Neural progenitor cell (in vitro differentiated cells): ENCODE data around the gene ARFGAP3. TPM values are rescaled to one million over a fixed set of nuclear protein-coding genes. Genes with fewer than 3 reads are reported as not detected.

ENCODE experiments used
- DNase-seq: peaks from one replicate; pipeline ENCODE4 v3.0.0-alpha.2; 2016; ENCODE audit warnings: low spot score
- H2AFZ ChIP-seq: fragments of 200-600 bp; sonication (generic); replicated peaks from 2 replicates; pipeline ENCODE4 v1.6.1; 2016; ENCODE audit warnings: antibody characterized with exemption
- H3F3A ChIP-seq: fragments of 200-600 bp; sonication (generic); 2 replicates; pipeline ENCODE4 v1.6.1; 2016; ENCODE audit warnings: antibody characterized with exemption, low read depth
- H3K27ac ChIP-seq: fragments of 200-600 bp; sonication (generic); 2 replicates; pipeline ENCODE4 v1.5.1; 2016; ENCODE audit warnings: mild to moderate bottlenecking
- H3K27me3 ChIP-seq: fragments of 200-600 bp; sonication (generic); 2 replicates; pipeline ENCODE4 v1.6.1; 2016; ENCODE audit warnings: mild to moderate bottlenecking, moderate library complexity
- H3K36me3 ChIP-seq: fragments of 200-600 bp; sonication (generic); 2 replicates; pipeline ENCODE4 v1.5.1; 2016
- H3K4me1 ChIP-seq: fragments of 200-600 bp; sonication (generic); 2 replicates; pipeline ENCODE4 v1.6.1; 2016; ENCODE audit warnings: mixed run types
- H3K4me2 ChIP-seq: fragments of 200-600 bp; sonication (generic); 2 replicates; pipeline ENCODE4 v1.6.1; 2016
- H3K4me3 ChIP-seq: fragments of 200-600 bp; sonication (generic); 2 replicates; pipeline ENCODE4 v1.5.1; 2016
- H3K79me2 ChIP-seq: fragments of 200-600 bp; sonication (generic); 2 replicates; pipeline ENCODE4 v1.6.1; 2016; ENCODE audit warnings: low read depth
- H3K9ac ChIP-seq: fragments of 200-600 bp; sonication (generic); 2 replicates; pipeline ENCODE4 v1.6.1; 2016
- H3K9me3 ChIP-seq: fragments of 200-600 bp; sonication (generic); 2 replicates; pipeline ENCODE4 v1.5.1; 2016; ENCODE audit warnings: low read depth
- H4K20me1 ChIP-seq: fragments of 200-600 bp; sonication (generic); 2 replicates; pipeline ENCODE4 v1.6.1; 2016; ENCODE audit warnings: low read depth
- H3K27ac Mint-ChIP-seq: 3 replicates; pipeline ENCODE4 v1.8.0; 2021; ENCODE audit warnings: mixed read lengths
- H3K27me3 Mint-ChIP-seq: 2 replicates; pipeline ENCODE4 v1.8.0; 2022; ENCODE audit warnings: low read depth, mild to moderate bottlenecking, inconsistent platforms, moderate library complexity, mixed read lengths; ENCODE audit not compliant: insufficient read depth
- H3K36me3 Mint-ChIP-seq: 3 replicates; pipeline ENCODE4 v1.8.0; 2021; ENCODE audit warnings: mixed read lengths
- H3K4me1 Mint-ChIP-seq: 3 replicates; pipeline ENCODE4 v1.8.0; 2021; ENCODE audit warnings: mixed read lengths
- H3K4me3 Mint-ChIP-seq: 3 replicates; pipeline ENCODE4 v1.8.0; 2021; ENCODE audit warnings: mild to moderate bottlenecking, moderate library complexity, mixed read lengths
- H3K9me3 Mint-ChIP-seq: 3 replicates; pipeline ENCODE4 v1.8.0; 2020; ENCODE audit warnings: mixed read lengths
- EZH2 ChIP-seq: fragments of 200-600 bp; sonication (generic); IDR thresholded peaks from 2 replicates; pipeline ENCODE4 v1.6.1; 2017; ENCODE audit warnings: antibody characterized with exemption, mild to moderate bottlenecking, moderate library complexity
- EZH2phosphoT487 ChIP-seq: fragments of 200-600 bp; sonication (generic); IDR thresholded peaks from 2 replicates; pipeline ENCODE4 v1.6.1; 2017; ENCODE audit warnings: antibody characterized with exemption
- total RNA-seq: library from RNA; depleted of rRNA; stranded (reverse); fragments of >200 nt; gene quantifications from 2 replicates; pipeline ENCODE4 v1.2.3, GENCODE V29; 2015; ENCODE audit warnings: low replicate concordance
- TF ChIP-seq, protein P1 (sequence below): fragments of 200-600 bp; sonication (generic); IDR thresholded peaks from 2 replicates; pipeline ENCODE4 v1.5.1; 2017; ENCODE audit warnings: antibody characterized with exemption, mild to moderate bottlenecking

The ARFGAP3 gene
- total RNA-seq, 1 donor from 2014 or later: 53.9 TPM

DNA sequence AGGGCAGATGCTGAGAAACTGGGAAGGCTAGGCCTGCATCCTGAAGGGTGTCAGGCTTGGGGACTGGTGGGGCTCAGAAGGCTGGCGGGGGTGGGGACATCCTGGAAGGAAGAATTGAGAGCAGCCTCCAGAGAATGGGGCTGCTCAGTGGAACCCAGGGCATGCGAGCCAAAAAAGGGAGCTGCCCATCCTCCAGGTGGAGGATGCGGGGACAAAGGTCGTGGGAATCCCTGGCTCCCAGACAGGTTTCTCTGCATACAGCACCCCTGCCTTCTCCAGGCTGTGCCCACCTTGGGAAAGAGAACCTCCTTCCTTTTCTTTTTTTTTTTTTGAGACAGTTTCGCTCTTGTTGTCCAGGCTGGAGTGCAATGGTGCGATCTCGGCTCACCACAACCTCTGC lies 40.9 kb upstream of the ARFGAP3 start:
- Histone ChIP-seq H3K36me3 (no peaks in the 10 kb centered on the region), H3K9me3 (no peaks in the 10 kb centered on the region), H3K27me3 (no peaks in the 10 kb centered on the region), H4K20me1 (peaks cover 68% of the 10 kb centered on the region), H3K79me2 (no peaks in the 10 kb centered on the region), H2AFZ (no peak overlapping the region), H3K9ac (no peak overlapping the region), H3K4me3 (no peak overlapping the region), H3K4me1 (no peaks in the 10 kb centered on the region), H3K27ac (no peak overlapping the region), H3K4me2 (no peak overlapping the region), H3F3A (no peaks in the 10 kb centered on the region)
- H3K9me3 Mint-ChIP-seq: no peaks in the 10 kb centered on the region
- no peak overlapping the region for H3K27ac Mint-ChIP-seq
- H3K27me3 Mint-ChIP-seq: peaks cover 2% of the 10 kb centered on the region
- TF ChIP-seq EZH2: no peak
- TF ChIP-seq, protein P1, sequence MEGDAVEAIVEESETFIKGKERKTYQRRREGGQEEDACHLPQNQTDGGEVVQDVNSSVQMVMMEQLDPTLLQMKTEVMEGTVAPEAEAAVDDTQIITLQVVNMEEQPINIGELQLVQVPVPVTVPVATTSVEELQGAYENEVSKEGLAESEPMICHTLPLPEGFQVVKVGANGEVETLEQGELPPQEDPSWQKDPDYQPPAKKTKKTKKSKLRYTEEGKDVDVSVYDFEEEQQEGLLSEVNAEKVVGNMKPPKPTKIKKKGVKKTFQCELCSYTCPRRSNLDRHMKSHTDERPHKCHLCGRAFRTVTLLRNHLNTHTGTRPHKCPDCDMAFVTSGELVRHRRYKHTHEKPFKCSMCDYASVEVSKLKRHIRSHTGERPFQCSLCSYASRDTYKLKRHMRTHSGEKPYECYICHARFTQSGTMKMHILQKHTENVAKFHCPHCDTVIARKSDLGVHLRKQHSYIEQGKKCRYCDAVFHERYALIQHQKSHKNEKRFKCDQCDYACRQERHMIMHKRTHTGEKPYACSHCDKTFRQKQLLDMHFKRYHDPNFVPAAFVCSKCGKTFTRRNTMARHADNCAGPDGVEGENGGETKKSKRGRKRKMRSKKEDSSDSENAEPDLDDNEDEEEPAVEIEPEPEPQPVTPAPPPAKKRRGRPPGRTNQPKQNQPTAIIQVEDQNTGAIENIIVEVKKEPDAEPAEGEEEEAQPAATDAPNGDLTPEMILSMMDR: no peak
- no peak for TF ChIP-seq EZH2phosphoT487
- no peaks in the 10 kb centered on the region for H3K4me1 Mint-ChIP-seq
- H3K36me3 Mint-ChIP-seq: no peaks in the 10 kb centered on the region
- DNase-seq: no peak
- no peak overlapping the region for H3K4me3 Mint-ChIP-seq

DNA sequence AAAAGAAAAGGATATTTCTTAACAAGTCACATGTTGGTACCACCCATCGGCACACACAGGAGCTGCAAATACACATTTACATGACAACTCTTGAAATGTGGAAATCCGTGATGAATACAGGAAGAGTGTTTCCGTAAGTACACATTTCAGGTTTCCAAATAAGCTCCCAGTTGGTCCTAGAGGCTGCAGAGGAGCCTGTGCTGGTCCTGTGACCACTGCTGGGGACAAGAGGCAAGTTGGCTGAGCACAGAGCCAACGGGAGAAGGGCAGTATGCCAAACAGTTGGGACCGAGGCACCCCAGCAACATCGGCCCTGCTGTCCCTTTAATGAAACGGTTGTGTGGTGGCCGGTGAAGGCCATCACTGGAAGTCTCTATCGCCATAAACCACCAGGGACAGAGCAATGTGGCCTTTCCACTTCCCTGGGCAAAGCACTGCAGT lies 38.5 kb upstream of the ARFGAP3 start:
- H3K4me2 ChIP-seq: no peak overlapping the region
- no peak for DNase-seq
- no peaks in the 10 kb centered on the region for H3K9me3 ChIP-seq
- no peaks in the 10 kb centered on the region for H3K27me3 ChIP-seq
- no peaks in the 10 kb centered on the region for H3K79me2 ChIP-seq
- TF ChIP-seq EZH2: no peak
- no peaks in the 10 kb centered on the region for H3K4me1 ChIP-seq
- no peak overlapping the region for H3K27ac Mint-ChIP-seq
- no peak overlapping the region for H3K4me3 ChIP-seq
- H4K20me1 ChIP-seq: peaks cover 50% of the 10 kb centered on the region
- no peaks in the 10 kb centered on the region for H3K9me3 Mint-ChIP-seq
- H3K4me1 Mint-ChIP-seq: no peaks in the 10 kb centered on the region
- H3K4me3 Mint-ChIP-seq: no peak overlapping the region
- H3K9ac ChIP-seq: no peak overlapping the region
- H3K27ac ChIP-seq: no peak overlapping the region
- H3K36me3 ChIP-seq: no peaks in the 10 kb centered on the region
- no peaks in the 10 kb centered on the region for H3F3A ChIP-seq
- peaks cover 2% of the 10 kb centered on the region for H3K27me3 Mint-ChIP-seq
- no peak overlapping the region for H2AFZ ChIP-seq
- H3K36me3 Mint-ChIP-seq: no peaks in the 10 kb centered on the region

DNA sequence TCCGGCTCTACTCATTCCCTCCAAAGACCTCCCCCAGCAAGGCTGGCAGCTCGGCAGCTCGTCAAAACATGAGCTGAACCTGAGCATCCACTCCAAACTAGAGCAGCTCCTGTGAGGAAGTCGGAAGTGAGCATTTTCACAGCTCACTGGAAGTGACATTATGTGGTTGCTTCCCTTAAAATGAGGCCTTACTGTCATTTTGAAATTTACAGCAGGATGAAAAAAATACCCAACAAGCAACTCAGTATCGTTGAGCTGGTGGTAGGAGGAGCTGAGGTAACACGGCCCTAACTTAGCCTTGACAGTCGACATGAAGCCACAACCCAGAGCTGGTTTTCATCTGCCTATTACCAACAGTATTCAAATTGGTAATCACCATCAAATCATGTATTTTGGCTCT lies 38.0 kb upstream of the ARFGAP3 start:
- Histone ChIP-seq H3K4me2 (no peak overlapping the region), H3F3A (no peaks in the 10 kb centered on the region), H3K27ac (no peak overlapping the region), H3K9ac (no peak overlapping the region), H3K4me3 (no peak overlapping the region), H2AFZ (no peak overlapping the region), H3K27me3 (no peaks in the 10 kb centered on the region), H4K20me1 (peaks cover 47% of the 10 kb centered on the region), H3K79me2 (no peaks in the 10 kb centered on the region), H3K4me1 (no peaks in the 10 kb centered on the region), H3K9me3 (no peaks in the 10 kb centered on the region), H3K36me3 (no peaks in the 10 kb centered on the region)
- TF ChIP-seq EZH2phosphoT487 (no peak), EZH2 (no peak)
- TF ChIP-seq, protein P1: no peak
- DNase-seq: no peak
- Mint-ChIP-seq H3K27ac (peak overlapping the region; percentile 60), H3K9me3 (no peaks in the 10 kb centered on the region), H3K27me3 (peaks cover 2% of the 10 kb centered on the region), H3K36me3 (no peaks in the 10 kb centered on the region), H3K4me1 (no peaks in the 10 kb centered on the region), H3K4me3 (no peak overlapping the region)

DNA sequence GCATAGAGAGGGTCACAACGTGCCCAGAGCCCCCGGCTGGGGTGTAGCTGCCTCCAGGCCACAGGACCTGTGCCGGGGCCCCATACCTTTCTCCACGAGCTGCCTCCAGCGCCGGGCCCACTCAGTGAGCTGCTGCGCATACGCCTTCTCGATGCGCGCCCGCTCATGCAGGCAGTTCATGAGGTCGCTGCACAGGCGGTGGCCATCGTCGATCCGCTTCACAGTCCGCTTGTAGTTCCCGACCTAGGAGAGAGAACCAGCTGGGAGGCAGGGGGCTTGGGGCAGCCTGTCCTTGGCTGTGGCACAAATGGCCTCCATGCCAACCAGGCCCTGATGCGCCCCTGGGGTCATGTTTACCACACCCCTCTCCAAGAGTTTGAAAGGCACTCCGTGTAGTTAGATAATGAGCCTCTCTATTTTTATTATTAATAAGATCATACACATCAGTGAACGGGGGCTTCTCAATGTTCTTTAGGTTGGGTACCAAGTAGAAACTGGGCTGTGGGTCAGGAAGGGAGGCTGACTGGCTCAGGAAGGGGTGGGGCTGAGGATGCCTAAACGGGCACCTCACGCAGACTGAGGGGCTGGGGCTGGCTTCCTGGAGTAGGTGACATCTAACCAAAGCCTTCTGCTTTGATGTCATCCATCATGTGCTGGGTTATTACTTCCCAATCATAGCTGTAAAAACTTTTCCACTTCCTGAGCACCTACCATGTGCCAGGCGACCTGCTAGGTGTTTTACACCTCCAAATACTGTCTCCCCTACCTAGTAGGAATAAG lies 36.5 kb upstream of the ARFGAP3 start:
- Histone ChIP-seq H3K4me1 (no peaks in the 10 kb centered on the region), H3K27me3 (no peaks in the 10 kb centered on the region), H3K9ac (no peak overlapping the region), H4K20me1 (peaks cover 34% of the 10 kb centered on the region), H3K4me2 (no peak overlapping the region), H3K36me3 (no peaks in the 10 kb centered on the region), H3F3A (no peaks in the 10 kb centered on the region), H3K27ac (no peak overlapping the region), H3K79me2 (no peaks in the 10 kb centered on the region), H3K9me3 (no peaks in the 10 kb centered on the region), H2AFZ (no peak overlapping the region), H3K4me3 (no peak overlapping the region)
- Mint-ChIP-seq H3K4me3 (no peak overlapping the region), H3K27ac (no peak overlapping the region), H3K9me3 (no peaks in the 10 kb centered on the region), H3K36me3 (peaks cover 6% of the 10 kb centered on the region), H3K27me3 (peaks cover 2% of the 10 kb centered on the region), H3K4me1 (no peaks in the 10 kb centered on the region)
- no peak for DNase-seq
- no peak for TF ChIP-seq EZH2phosphoT487
- TF ChIP-seq EZH2: no peak
- TF ChIP-seq, protein P1: no peak
